Astrocyte (in vitro differentiated cells and primary cell): ENCODE results near the gene FBXW7. TPM values are rescaled to one million over a fixed set of nuclear protein-coding genes. Genes with fewer than 3 reads are reported as not detected.

Source experiments
- DNase-seq: peaks from one replicate; pipeline ENCODE4 v3.0.0-alpha.2; 2010; ENCODE audit warnings: low read depth
- FAIRE-seq: peaks from 2 replicates; lab custom pipeline; 2011; peaks lifted over from hg19 to GRCh38; lab: Jason Lieb, UNC
- H2AFZ ChIP-seq: 2 replicates; pipeline ENCODE4 v1.6.0; 2012; ENCODE audit warnings: low read depth, low read length, inconsistent platforms
- H3K27ac ChIP-seq: 2 replicates; pipeline ENCODE4 v1.5.1; 2011; ENCODE audit warnings: low read depth, low read length, inconsistent platforms
- H3K27me3 ChIP-seq: 2 replicates; pipeline ENCODE4 v1.6.0; 2011; ENCODE audit warnings: low read length, inconsistent platforms; ENCODE audit not compliant: insufficient read depth
- H3K36me3 ChIP-seq: 2 replicates; pipeline ENCODE4 v1.5.1; 2011; ENCODE audit warnings: low read length, inconsistent platforms; ENCODE audit not compliant: insufficient read depth
- H3K4me1 ChIP-seq: 2 replicates; pipeline ENCODE4 v1.5.1; 2011; ENCODE audit warnings: low read length, inconsistent platforms; ENCODE audit not compliant: insufficient read depth
- H3K4me2 ChIP-seq: 2 replicates; pipeline ENCODE4 v1.6.0; 2012; ENCODE audit warnings: low read length, inconsistent platforms
- H3K4me3 ChIP-seq: 2 replicates; pipeline ENCODE4 v1.5.1; 2011; ENCODE audit warnings: low read depth, mild to moderate bottlenecking, low read length, inconsistent platforms; ENCODE audit not compliant: insufficient read depth
- H3K79me2 ChIP-seq: 2 replicates; pipeline ENCODE4 v1.6.0; 2012; ENCODE audit warnings: mild to moderate bottlenecking, low read length, inconsistent platforms; ENCODE audit not compliant: insufficient read depth
- H3K9ac ChIP-seq: 2 replicates; pipeline ENCODE4 v1.6.0; 2012; ENCODE audit warnings: mild to moderate bottlenecking, low read length, inconsistent platforms
- H3K9me3 ChIP-seq: 2 replicates; pipeline ENCODE4 v1.5.1; 2012; ENCODE audit warnings: low read depth, mild to moderate bottlenecking, low read length, inconsistent platforms; ENCODE audit not compliant: insufficient read depth
- H4K20me1 ChIP-seq: 2 replicates; pipeline ENCODE4 v1.6.0; 2012; ENCODE audit warnings: low read length, inconsistent platforms; ENCODE audit not compliant: insufficient read depth
- H3K27ac Mint-ChIP-seq: one replicate; pipeline ENCODE4 v1.8.0; 2021; ENCODE audit warnings: mild to moderate bottlenecking, mixed read lengths; ENCODE audit not compliant: unreplicated experiment
- H3K27me3 Mint-ChIP-seq: one replicate; pipeline ENCODE4 v1.8.0; 2021; ENCODE audit warnings: low read depth, mixed read lengths; ENCODE audit not compliant: unreplicated experiment
- H3K36me3 Mint-ChIP-seq: one replicate; pipeline ENCODE4 v1.8.0; 2021; ENCODE audit warnings: low read depth, mixed read lengths; ENCODE audit not compliant: unreplicated experiment
- H3K4me1 Mint-ChIP-seq: one replicate; pipeline ENCODE4 v1.8.0; 2021; ENCODE audit warnings: low read depth, mixed read lengths; ENCODE audit not compliant: unreplicated experiment
- H3K4me3 Mint-ChIP-seq: one replicate; pipeline ENCODE4 v1.8.0; 2021; ENCODE audit warnings: mild to moderate bottlenecking, moderate library complexity, mixed read lengths; ENCODE audit not compliant: unreplicated experiment
- H3K9me3 Mint-ChIP-seq: one replicate; pipeline ENCODE4 v1.8.0; 2021; ENCODE audit warnings: mild to moderate bottlenecking, mixed read lengths; ENCODE audit not compliant: unreplicated experiment
- CTCF ChIP-seq: IDR thresholded peaks from 2 replicates; pipeline ENCODE4 v1.5.1; 2011; ENCODE audit warnings: low read depth, mild to moderate bottlenecking, inconsistent platforms, low read length, moderate library complexity; ENCODE audit not compliant: insufficient read depth
- EZH2 ChIP-seq: IDR thresholded peaks from 2 replicates; pipeline ENCODE4 v1.6.1; 2012; ENCODE audit warnings: mild to moderate bottlenecking, low read length, inconsistent platforms; ENCODE audit not compliant: insufficient read depth
- total RNA-seq: library from RNA; stranded (reverse); gene quantifications from 2 replicates; pipeline ENCODE4 v1.2.1, GENCODE V29; 2021

The FBXW7 gene
- total RNA-seq, 1 donor from 2014 or later: 34.7 TPM

GRCh38 chr4:152398060-152398459, 137.8 kb downstream of the FBXW7 start:
- FAIRE-seq: no peak

GRCh38 chr4:152394791-152395190, 141.1 kb downstream of the FBXW7 start:
- Mint-ChIP-seq H3K4me3 (no peak overlapping the region), H3K4me1 (no peaks in the 10 kb centered on the region), H3K27me3 (no peaks in the 10 kb centered on the region), H3K9me3 (no peaks in the 10 kb centered on the region), H3K36me3 (no peaks in the 10 kb centered on the region), H3K27ac (no peak overlapping the region)
- no peak for DNase-seq
- peak; percentile 68 for FAIRE-seq
- TF ChIP-seq EZH2 (no peak), CTCF (no peak)
- no peaks in the 10 kb centered on the region for H3K4me1 ChIP-seq
- H3K4me2 ChIP-seq: no peak overlapping the region
- H3K79me2 ChIP-seq: peaks cover 5% of the 10 kb centered on the region
- no peaks in the 10 kb centered on the region for H3K9me3 ChIP-seq
- H3K27me3 ChIP-seq: no peaks in the 10 kb centered on the region
- H3K4me3 ChIP-seq: no peak overlapping the region
- no peak overlapping the region for H3K27ac ChIP-seq
- no peaks in the 10 kb centered on the region for H3K36me3 ChIP-seq
- peaks cover 18% of the 10 kb centered on the region for H4K20me1 ChIP-seq
- no peak overlapping the region for H2AFZ ChIP-seq
- H3K9ac ChIP-seq: no peak overlapping the region

More at GRCh38 chr4:152398060-152398459, 137.8 kb downstream of the FBXW7 start:
- Histone ChIP-seq H3K27ac (no peak overlapping the region), H3K4me2 (no peak overlapping the region), H4K20me1 (peaks cover 16% of the 10 kb centered on the region), H3K4me1 (no peaks in the 10 kb centered on the region), H3K79me2 (peaks cover 2% of the 10 kb centered on the region), H3K27me3 (no peaks in the 10 kb centered on the region), H3K36me3 (no peaks in the 10 kb centered on the region), H2AFZ (no peak overlapping the region), H3K4me3 (no peak overlapping the region), H3K9ac (no peak overlapping the region), H3K9me3 (no peaks in the 10 kb centered on the region)
- no peaks in the 10 kb centered on the region for H3K27me3 Mint-ChIP-seq
- H3K36me3 Mint-ChIP-seq: no peaks in the 10 kb centered on the region
- TF ChIP-seq CTCF (peak; percentile 23), EZH2 (no peak)
- no peak for DNase-seq
- no peaks in the 10 kb centered on the region for H3K9me3 Mint-ChIP-seq
- no peaks in the 10 kb centered on the region for H3K4me1 Mint-ChIP-seq
- no peak overlapping the region for H3K27ac Mint-ChIP-seq
- no peak overlapping the region for H3K4me3 Mint-ChIP-seq

- Histone ChIP-seq H3K9me3 (no peaks in the 10 kb centered on the region), H3K27ac (no peak overlapping the region), H3K36me3 (no peaks in the 10 kb centered on the region), H3K4me2 (no peak overlapping the region), H4K20me1 (peaks cover 8% of the 10 kb centered on the region), H3K27me3 (no peaks in the 10 kb centered on the region), H3K9ac (no peak overlapping the region), H3K4me1 (no peaks in the 10 kb centered on the region), H3K4me3 (no peak overlapping the region), H2AFZ (no peak overlapping the region), H3K79me2 (peaks cover 7% of the 10 kb centered on the region)
- no peak overlapping the region for H3K4me3 Mint-ChIP-seq
- no peaks in the 10 kb centered on the region for H3K9me3 Mint-ChIP-seq
- DNase-seq (no peak), FAIRE-seq (no peak)
- TF ChIP-seq CTCF: no peak
- no peak for TF ChIP-seq EZH2
- no peaks in the 10 kb centered on the region for H3K27me3 Mint-ChIP-seq
- H3K36me3 Mint-ChIP-seq: no peaks in the 10 kb centered on the region
- H3K4me1 Mint-ChIP-seq: no peaks in the 10 kb centered on the region
- H3K27ac Mint-ChIP-seq: no peak overlapping the region
Observed at GRCh38 chr4:152392079-152392478, 143.8 kb downstream of the FBXW7 start.
